GM12878 (cell line): Measurements from ENCODE around the gene AGO4. TPM values are rescaled to one million over a fixed set of nuclear protein-coding genes. Genes with fewer than 3 reads are reported as not detected.

Experiments
- ATAC-seq: fragments of 200-7000 bp; cut with Tn5 transposase; 3 replicates; pipeline ENCODE4 v1.9.1; 2020; ENCODE audit warnings: mild to moderate bottlenecking, moderate library complexity
- BruUV-seq: library from RNA; stranded (reverse); fragments of 400-500 nt; replicated peaks from 2 replicates; lab custom pipeline; 2021; lab: Mats Ljungman, UMichigan
- CTCF ChIA-PET: fragments of 300-600 bp; sonication (Branson Sonifier 250); formaldehyde crosslinking; extraction: SDS; loops from one replicate; lab custom pipeline; 2021; ENCODE audit warnings: inconsistent platforms; lab: Yijun Ruan, JAX
- POLR2A ChIA-PET: fragments of 350-600 bp; formaldehyde crosslinking; extraction: SDS; loops from one replicate; lab custom pipeline; 2021; ENCODE audit warnings: inconsistent platforms; lab: Charles Lee
- RAD21 ChIA-PET: fragments of 300-600 bp; sonication (Branson Sonifier 250); formaldehyde crosslinking; loops from one replicate; lab custom pipeline; 2023; ENCODE audit warnings: antibody characterized with exemption; ENCODE audit not compliant: unreplicated experiment; lab: Charles Lee
- SMC1A ChIA-PET: fragments of 300-600 bp; sonication (Branson Sonifier 250); formaldehyde crosslinking; loops from one replicate; lab custom pipeline; 2023; ENCODE audit not compliant: unreplicated experiment, uncharacterized antibody; lab: Charles Lee
- DNase-seq: peaks from one replicate; pipeline ENCODE4 v3.0.0-alpha.2; 2011; ENCODE audit warnings: low read depth, low spot score
- FAIRE-seq: peaks from 3 replicates; lab custom pipeline; 2011; peaks lifted over from hg19 to GRCh38; lab: Jason Lieb, UNC
- H2AFZ ChIP-seq: 2 replicates; pipeline ENCODE4 v1.6.0; 2011; ENCODE audit warnings: low read depth, low read length, control low read depth; ENCODE audit not compliant: control insufficient read depth
- H3K27ac ChIP-seq: 2 replicates; pipeline ENCODE4 v1.5.1; 2011; ENCODE audit warnings: control low read depth; ENCODE audit not compliant: control insufficient read depth, insufficient read depth
- H3K27me3 ChIP-seq, 2 experiments: replicated peaks in 1 of 2; 2 replicates each; pipeline versions ENCODE4 v1.6.0 to v1.6.1; 2011; ENCODE audit warnings: low read length in 1 of 2; ENCODE audit not compliant: control insufficient read depth in 2 of 2, insufficient read depth in 2 of 2
- H3K36me3 ChIP-seq, 2 experiments: 2 replicates each; pipeline ENCODE4 v1.5.1; 2011; ENCODE audit warnings: low read length in 1 of 2; ENCODE audit not compliant: control insufficient read depth in 2 of 2, insufficient read depth in 2 of 2
- H3K4me1 ChIP-seq: 2 replicates; pipeline ENCODE4 v1.6.1; 2011; ENCODE audit warnings: mild to moderate bottlenecking, low read length, moderate library complexity, mixed read lengths; ENCODE audit not compliant: control insufficient read depth, insufficient read depth
- H3K4me2 ChIP-seq: 2 replicates; pipeline ENCODE4 v1.6.0; 2011; ENCODE audit warnings: control low read depth; ENCODE audit not compliant: control insufficient read depth, insufficient read depth
- H3K4me3 ChIP-seq: fragments of 200-600 bp; sonication (generic); 2 replicates; pipeline ENCODE4 v1.5.1; 2016
- H3K79me2 ChIP-seq: 2 replicates; pipeline ENCODE4 v1.6.0; 2011; ENCODE audit warnings: low read length; ENCODE audit not compliant: control insufficient read depth, insufficient read depth
- H3K9ac ChIP-seq: 2 replicates; pipeline ENCODE4 v1.8.0; 2011; ENCODE audit warnings: low read length, control low read depth, mixed read lengths; ENCODE audit not compliant: control insufficient read depth, insufficient read depth
- H3K9me3 ChIP-seq: replicated peaks from 3 replicates; pipeline ENCODE4 v1.5.1; 2011; ENCODE audit warnings: mild to moderate bottlenecking, low read length; ENCODE audit not compliant: control insufficient read depth, insufficient read depth
- H4K20me1 ChIP-seq: 2 replicates; pipeline ENCODE4 v1.6.0; 2011; ENCODE audit not compliant: control insufficient read depth, insufficient read depth
- ASH2L ChIP-seq: fragments of 300-600, 200-600 bp; sonication (generic); IDR thresholded peaks from 2 replicates; pipeline ENCODE4 v1.6.1; 2017; ENCODE audit warnings: low read depth, mild to moderate bottlenecking, borderline replicate concordance
- BCLAF1 ChIP-seq: fragments of 450-650 bp; IDR thresholded peaks from 2 replicates; pipeline ENCODE4 v1.6.1; 2017; ENCODE audit warnings: antibody characterized with exemption, mild to moderate bottlenecking, moderate library complexity
- NR2C2 ChIP-seq: IDR thresholded peaks from 2 replicates; pipeline ENCODE4 v1.6.1; 2011; ENCODE audit warnings: borderline replicate concordance, low read depth; ENCODE audit not compliant: control insufficient read depth, insufficient read length
- PAX5 ChIP-seq: IDR thresholded peaks from 2 replicates; pipeline ENCODE4 v1.6.1; 2011; ENCODE audit warnings: low read depth, low read length, borderline replicate concordance
- RELA ChIP-seq: fragments of 450-650 bp; IDR thresholded peaks from 2 replicates; pipeline ENCODE4 v1.8.0; 2014; ENCODE audit warnings: borderline replicate concordance; ENCODE audit not compliant: partially characterized antibody
- WGBS: methylation state at CpG from one replicate; pipeline ENCODE4 v1.1.6; 2016; ENCODE audit warnings: low lambda C conversion rate; ENCODE audit not compliant: insufficient replicate concordance, insufficient coverage; ENCODE audit errors: missing lambda C conversion rate; 5-methylcytosine and 5-hydroxymethylcytosine counted together
- in situ Hi-C: fragments of 300-500 bp; cut with MboI; formaldehyde crosslinking; loops from 9 replicates; pipeline ENCODE4 v1.14.3; 2018; ENCODE audit warnings: mixed read lengths
- intact Hi-C: fragments of 100-400 bp; cut with micrococcal nuclease; formaldehyde crosslinking; loops from one replicate; pipeline ENCODE4 v1.14.2; 2022; ENCODE audit not compliant: unreplicated experiment
- polyA plus RNA-seq, 11 experiments: library from polyadenylated mRNA; depleted of rRNA in 4 of 11; unstranded in 6 of 11; stranded (reverse) in 5 of 11; fragments of >200 nt; fragmentation: Nextera tagmentation in 4 of 11; fragmentation: Illumina TruSeq in 1 of 11; extraction: Ambion mirVana in 4 of 11; extraction: Trizol in 1 of 11; gene quantifications; 1 replicate in 1 of 11; 2 replicates in 10 of 11; pipeline versions ENCODE4 v1.2.1 to v1.2.3, GENCODE V29; 2011 to 2016; ENCODE audit warnings: inconsistent platforms in 2 of 11, missing spikeins in 2 of 11, low read depth in 1 of 11
- total RNA-seq, 4 experiments: library from RNA; depleted of rRNA in 3 of 4; stranded (reverse); fragments of >200 nt in 3 of 4; fragmentation: Illumina TruSeq in 1 of 4; extraction: Trizol in 1 of 4; gene quantifications; 2 replicates each; pipeline versions ENCODE4 v1.2.1 to v1.2.3, GENCODE V29; 2013 to 2021
- TF ChIP-seq, protein P1 (sequence below): fragments of 150-350 bp; IDR thresholded peaks from 2 replicates; pipeline ENCODE4 v1.6.1; 2014; ENCODE audit warnings: mild to moderate bottlenecking, low read depth, low read length

AGO4 gene
- total and polyA plus RNA-seq, 10 of the 15 experiments (the other 5 are each of a cell fraction or from before 2014, with no cell fraction given) = 1.2 to 7.9 (median 3.2) TPM

- intact Hi-C loops (no loop called here), in situ Hi-C loops (no loop called here)
- FAIRE-seq = no peak
- H3K4me3 ChIP-seq = no peak overlapping the region
- no peaks in the 10 kb centered on the region for H3K9me3 ChIP-seq
- ChIA-PET RAD21 (interaction anchor here (0.6 kb wide), 1 partner anchor 153 kb away, joined by 3 read pairs; no protein-coding TSS in a partner anchor), CTCF (interaction anchor here (0.7 to 1.2 kb wide), 2 partner anchors 13 kb away, joined by 3 to 4 read pairs; no protein-coding TSS in a partner anchor), POLR2A (no interaction called here), SMC1A (no interaction called here)
- no peak overlapping the region for H3K4me2 ChIP-seq
- BruUV-seq = no TSS peak
- no peak for DNase-seq
- no peaks in the 10 kb centered on the region for H3K27me3 ChIP-seq
- H3K27ac ChIP-seq = no peak overlapping the region
- H3K36me3 ChIP-seq = peaks cover 4 to 5% of the 10 kb centered on the region in 2 experiments; a peak in 3 of 4 replicates
- no peak overlapping the region for H3K9ac ChIP-seq
- 91% methylated on average over 9 of the region's 9 CpGs for WGBS
- ATAC-seq = no peak
- no peaks in the 10 kb centered on the region for H3K79me2 ChIP-seq
- H2AFZ ChIP-seq = no peak overlapping the region
- H4K20me1 ChIP-seq = no peaks in the 10 kb centered on the region
- H3K4me1 ChIP-seq = no peaks in the 10 kb centered on the region
- TF ChIP-seq, protein P1, sequence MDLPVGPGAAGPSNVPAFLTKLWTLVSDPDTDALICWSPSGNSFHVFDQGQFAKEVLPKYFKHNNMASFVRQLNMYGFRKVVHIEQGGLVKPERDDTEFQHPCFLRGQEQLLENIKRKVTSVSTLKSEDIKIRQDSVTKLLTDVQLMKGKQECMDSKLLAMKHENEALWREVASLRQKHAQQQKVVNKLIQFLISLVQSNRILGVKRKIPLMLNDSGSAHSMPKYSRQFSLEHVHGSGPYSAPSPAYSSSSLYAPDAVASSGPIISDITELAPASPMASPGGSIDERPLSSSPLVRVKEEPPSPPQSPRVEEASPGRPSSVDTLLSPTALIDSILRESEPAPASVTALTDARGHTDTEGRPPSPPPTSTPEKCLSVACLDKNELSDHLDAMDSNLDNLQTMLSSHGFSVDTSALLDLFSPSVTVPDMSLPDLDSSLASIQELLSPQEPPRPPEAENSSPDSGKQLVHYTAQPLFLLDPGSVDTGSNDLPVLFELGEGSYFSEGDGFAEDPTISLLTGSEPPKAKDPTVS = no peak
- TF ChIP-seq ASH2L = no peak
- no peak for TF ChIP-seq NR2C2
- TF ChIP-seq PAX5 = no peak
- TF ChIP-seq RELA = no peak
- no peak for TF ChIP-seq BCLAF1
Measured at GRCh38 chr1:35901235-35901634, 93.4 kb downstream of the AGO4 start.
